Measurements from ENCODE around the gene ARTN. TPM values are rescaled to one million over a fixed set of nuclear protein-coding genes. Genes with fewer than 3 reads are reported as not detected.

The ARTN gene
- total and polyA plus RNA-seq, 9 donors, result 0.72 to 1.3 (median 0.86) TPM; not detected in 1

- Histone ChIP-seq H3K27ac (no peak overlapping the region), H3K9me3 (no peaks in the 10 kb centered on the region), H3K4me3 (no peak overlapping the region), H3K27me3 (no peaks in the 10 kb centered on the region), H3K4me1 (ENCODE audit: insufficient read depth) (peaks cover 3% of the 10 kb centered on the region), H3K36me3 (no peaks in the 10 kb centered on the region)
- intact Hi-C loops (cut with DNase I), result no loop called here
- TF ChIP-seq, protein P1, sequence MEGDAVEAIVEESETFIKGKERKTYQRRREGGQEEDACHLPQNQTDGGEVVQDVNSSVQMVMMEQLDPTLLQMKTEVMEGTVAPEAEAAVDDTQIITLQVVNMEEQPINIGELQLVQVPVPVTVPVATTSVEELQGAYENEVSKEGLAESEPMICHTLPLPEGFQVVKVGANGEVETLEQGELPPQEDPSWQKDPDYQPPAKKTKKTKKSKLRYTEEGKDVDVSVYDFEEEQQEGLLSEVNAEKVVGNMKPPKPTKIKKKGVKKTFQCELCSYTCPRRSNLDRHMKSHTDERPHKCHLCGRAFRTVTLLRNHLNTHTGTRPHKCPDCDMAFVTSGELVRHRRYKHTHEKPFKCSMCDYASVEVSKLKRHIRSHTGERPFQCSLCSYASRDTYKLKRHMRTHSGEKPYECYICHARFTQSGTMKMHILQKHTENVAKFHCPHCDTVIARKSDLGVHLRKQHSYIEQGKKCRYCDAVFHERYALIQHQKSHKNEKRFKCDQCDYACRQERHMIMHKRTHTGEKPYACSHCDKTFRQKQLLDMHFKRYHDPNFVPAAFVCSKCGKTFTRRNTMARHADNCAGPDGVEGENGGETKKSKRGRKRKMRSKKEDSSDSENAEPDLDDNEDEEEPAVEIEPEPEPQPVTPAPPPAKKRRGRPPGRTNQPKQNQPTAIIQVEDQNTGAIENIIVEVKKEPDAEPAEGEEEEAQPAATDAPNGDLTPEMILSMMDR (IDR thresholded peaks at IDR 0.05), result no peak
- TF ChIP-seq EP300 (IDR thresholded peaks at IDR 0.05), result no peak
- TF ChIP-seq POLR2A (IDR thresholded peaks at IDR 0.05), result no peak
- no peak for DNase-seq
- WGBS, 3 donors, result 52 to 65% (median 56%) methylated on average over 3 of the region's 3 CpGs
Observed at GRCh38 chr1:43953361-43953760, 19.8 kb downstream of the ARTN start.

DNA sequence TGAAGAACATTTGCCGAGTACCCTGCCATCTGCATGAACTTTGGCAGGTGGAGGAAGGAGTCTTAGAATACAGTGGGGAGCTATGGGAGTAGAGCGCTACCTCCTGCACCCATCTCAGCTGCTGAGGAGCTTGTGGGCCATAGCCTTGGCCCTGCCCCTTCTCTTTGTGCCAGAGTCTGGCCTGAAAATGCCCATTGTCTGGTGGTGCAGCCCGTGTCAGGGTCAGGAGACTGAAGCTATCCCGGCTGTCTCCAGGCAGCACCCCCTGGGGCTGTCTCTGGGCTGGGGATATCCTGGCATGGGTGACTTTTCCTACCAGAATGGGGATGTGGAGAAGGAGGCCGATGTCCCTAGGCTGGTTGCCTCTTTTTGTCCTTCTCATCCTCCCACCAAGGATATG is 20.4 kb downstream of the ARTN start:
- Histone ChIP-seq H3K4me3 (no peak overlapping the region), H3K27ac (no peak overlapping the region), H3K9me3 (no peaks in the 10 kb centered on the region), H3K36me3 (no peaks in the 10 kb centered on the region), H3K4me1 (ENCODE audit: insufficient read depth) (no peaks in the 10 kb centered on the region), H3K27me3 (no peaks in the 10 kb centered on the region)
- DNase-seq, result no peak
- intact Hi-C loops (cut with DNase I), result no loop called here
- 68 to 75% (median 74%) methylated on average over 5 of the region's 5 CpGs for WGBS, 3 donors
- TF ChIP-seq, protein P1 (IDR thresholded peaks at IDR 0.05), result no peak
- TF ChIP-seq POLR2A (IDR thresholded peaks at IDR 0.05), result no peak
- TF ChIP-seq EP300 (IDR thresholded peaks at IDR 0.05), result no peak

- no peak overlapping the region for H3K27ac ChIP-seq
- WGBS, 3 donors, result 95 to 97% (median 95%) methylated on average over 8 of the region's 8 CpGs
- H3K4me1 ChIP-seq (ENCODE audit: insufficient read depth), result no peaks in the 10 kb centered on the region
- no peaks in the 10 kb centered on the region for H3K9me3 ChIP-seq
- H3K27me3 ChIP-seq, result no peaks in the 10 kb centered on the region
- no peak for DNase-seq
- no peak overlapping the region for H3K4me3 ChIP-seq
- TF ChIP-seq EP300 (IDR thresholded peaks at IDR 0.05) (no peak), POLR2A (IDR thresholded peaks at IDR 0.05) (no peak)
- TF ChIP-seq, protein P1 (IDR thresholded peaks at IDR 0.05), result no peak
- intact Hi-C loops (cut with DNase I), result no loop called here
- H3K36me3 ChIP-seq, result no peaks in the 10 kb centered on the region
Observed at GRCh38 chr1:43956234-43956633, 22.6 kb downstream of the ARTN start.

- H3K4me1 ChIP-seq (ENCODE audit: insufficient read depth), result no peaks in the 10 kb centered on the region
- no peak overlapping the region for H3K27ac ChIP-seq
- TF ChIP-seq EP300 (IDR thresholded peaks at IDR 0.05), result no peak
- no peak for TF ChIP-seq POLR2A (IDR thresholded peaks at IDR 0.05)
- TF ChIP-seq, protein P1 (IDR thresholded peaks at IDR 0.05), result no peak
- H3K36me3 ChIP-seq, result no peaks in the 10 kb centered on the region
- DNase-seq, result no peak
- no peak overlapping the region for H3K4me3 ChIP-seq
- 82 to 91% (median 85%) methylated on average over 7 of the region's 7 CpGs for WGBS, 3 donors
- H3K27me3 ChIP-seq, result no peaks in the 10 kb centered on the region
- intact Hi-C loops (cut with DNase I), result no loop called here
- H3K9me3 ChIP-seq, result no peaks in the 10 kb centered on the region
Observed at GRCh38 chr1:43957407-43958040, 23.9 kb downstream of the ARTN start.

Data from ovary (tissue), 9 donors.